Mesodermal cell (in vitro differentiated cells): Measurements from ENCODE around the gene CGB3.

Source experiments
- H3K27ac ChIP-seq: 2 replicates; pipeline ENCODE4 v1.7.0; 2013; ENCODE audit warnings: mild to moderate bottlenecking, low read depth, low read length, moderate library complexity; ENCODE audit not compliant: severe bottlenecking
- H3K36me3 ChIP-seq: 2 replicates; pipeline ENCODE4 v1.7.1; 2013; ENCODE audit warnings: mild to moderate bottlenecking, low read length, moderate library complexity; ENCODE audit not compliant: control insufficient read depth, insufficient read depth
- H3K4me1 ChIP-seq: one replicate; pipeline ENCODE4 v1.7.1; 2013; ENCODE audit warnings: mild to moderate bottlenecking, low read length; ENCODE audit not compliant: insufficient read depth, control insufficient read depth, poor library complexity, severe bottlenecking
- H3K4me3 ChIP-seq: 2 replicates; pipeline ENCODE4 v1.7.0; 2013; ENCODE audit warnings: low read length, control low read depth, mild to moderate bottlenecking; ENCODE audit not compliant: insufficient read depth, poor library complexity, severe bottlenecking; ENCODE audit errors: extremely low read depth
- H3K9me3 ChIP-seq: 2 replicates; pipeline ENCODE4 v1.7.1; 2013; ENCODE audit warnings: mild to moderate bottlenecking, low read length, moderate library complexity; ENCODE audit not compliant: control insufficient read depth
- WGBS, 2 experiments: methylation state at CpG; one replicate each; pipeline ENCODE4 v1.1.5; 2013; ENCODE audit warnings: missing lambda C conversion rate in 2 of 2; ENCODE audit not compliant: insufficient coverage in 2 of 2; 5-methylcytosine and 5-hydroxymethylcytosine counted together

Gene CGB3

GRCh38 chr19:48985711-48986110 is 38.4 kb downstream of the CGB3 start:
- WGBS, 2 experiments: 97% methylated on average over 13 of the region's 13 CpGs
- no peaks in the 10 kb centered on the region for H3K4me1 ChIP-seq
- no peak overlapping the region for H3K4me3 ChIP-seq
- no peaks in the 10 kb centered on the region for H3K9me3 ChIP-seq
- peaks cover 85% of the 10 kb centered on the region for H3K36me3 ChIP-seq
- H3K27ac ChIP-seq: no peak overlapping the region

DNA sequence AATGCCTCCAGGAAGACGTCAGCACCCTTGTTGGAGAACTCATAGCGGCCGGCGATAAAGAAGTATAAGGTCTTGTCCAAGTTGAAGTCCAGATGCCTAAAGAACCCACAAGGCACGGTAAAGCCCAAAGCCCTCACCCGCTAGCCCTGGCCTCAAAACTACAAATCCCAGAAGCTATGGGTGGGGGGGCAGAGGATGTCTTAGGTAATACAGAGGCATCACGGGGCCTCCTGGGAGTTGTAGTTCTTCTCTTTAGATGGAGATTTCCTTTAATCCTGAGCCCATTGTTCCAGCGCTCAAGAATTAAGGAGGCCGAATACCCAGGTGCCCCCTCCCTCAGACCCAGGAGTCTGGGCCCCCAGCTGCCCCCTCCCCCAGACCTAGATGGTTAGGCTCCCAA is 41.9 kb downstream of the CGB3 start:
- Histone ChIP-seq H3K27ac (no peak overlapping the region), H3K4me1 (peaks cover 3% of the 10 kb centered on the region), H3K9me3 (no peaks in the 10 kb centered on the region), H3K36me3 (peaks cover 80% of the 10 kb centered on the region), H3K4me3 (no peak overlapping the region)
- 94 to 97% methylated on average over 6 to 9 of the region's 9 CpGs for WGBS, 2 experiments

DNA sequence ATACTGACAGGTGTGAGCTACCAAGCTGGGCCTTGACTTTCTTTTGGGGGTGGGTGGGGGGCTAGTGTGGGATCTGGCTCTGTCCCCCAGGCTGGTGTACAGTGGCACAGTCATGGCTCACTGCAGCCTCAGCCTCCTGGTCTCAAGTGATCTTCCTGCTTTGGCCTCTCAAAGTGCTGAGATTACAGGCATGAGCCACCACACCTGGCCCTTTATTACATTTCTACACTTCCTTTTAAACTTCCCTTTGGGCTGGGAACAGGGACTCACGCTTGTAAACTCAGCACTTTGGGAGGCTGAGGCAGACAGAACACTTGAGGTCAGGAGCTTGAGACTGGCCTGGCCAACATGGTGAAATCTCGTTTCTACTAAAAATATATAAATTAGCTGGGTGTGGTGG is 47.1 kb downstream of the CGB3 start:
- 83% methylated on average over 1 to 2 of the region's 2 CpGs for WGBS, 2 experiments
- Histone ChIP-seq H3K9me3 (no peaks in the 10 kb centered on the region), H3K4me1 (peaks cover 3% of the 10 kb centered on the region), H3K27ac (no peak overlapping the region), H3K4me3 (no peak overlapping the region), H3K36me3 (peaks cover 71% of the 10 kb centered on the region)

GRCh38 chr19:48975947-48976847 is 47.9 kb downstream of the CGB3 start:
- WGBS, 2 experiments: 72 to 96% methylated on average over 6 to 7 of the region's 13 CpGs
- Histone ChIP-seq H3K9me3 (no peaks in the 10 kb centered on the region), H3K27ac (no peak overlapping the region), H3K4me3 (no peak overlapping the region), H3K36me3 (peaks cover 64% of the 10 kb centered on the region), H3K4me1 (peaks cover 3% of the 10 kb centered on the region)
